H1 (cell line): Measurements from ENCODE around the gene CMKLR1. TPM values are rescaled to one million over a fixed set of nuclear protein-coding genes. Genes with fewer than 3 reads are reported as not detected.

Experiments
- BCL11A ChIP-seq, 2 experiments: IDR thresholded peaks; one replicate each; pipeline ENCODE4 v1.6.1; 2011; ENCODE audit warnings: low read depth in 2 of 2, low read length in 2 of 2, mild to moderate bottlenecking in 2 of 2
- CBX8 ChIP-seq: fragments of 300-800, 300-1000 bp; sonication (generic); IDR thresholded peaks from 2 replicates; pipeline ENCODE4 v1.7.1; 2016; ENCODE audit warnings: low read depth, low read length, borderline replicate concordance
- JUND ChIP-seq: IDR thresholded peaks from 2 replicates; pipeline ENCODE4 v1.6.1; 2011; ENCODE audit warnings: mild to moderate bottlenecking, improper control_type of control experiment, low read length
- KDM4A ChIP-seq: IDR thresholded peaks from one replicate; pipeline ENCODE4 v1.7.1; 2012; ENCODE audit warnings: low read depth, mild to moderate bottlenecking, moderate library complexity, low read length, inconsistent platforms; ENCODE audit not compliant: severe bottlenecking
- RBBP5 ChIP-seq: IDR thresholded peaks from 2 replicates; pipeline ENCODE4 v1.7.1; 2012; ENCODE audit warnings: low read depth, mild to moderate bottlenecking, inconsistent platforms, low read length, moderate library complexity, borderline replicate concordance
- RFX5 ChIP-seq: IDR thresholded peaks from 2 replicates; pipeline ENCODE4 v1.6.1; 2011; ENCODE audit warnings: low read depth, low read length, improper control_type of control experiment, borderline replicate concordance
- RNF2 ChIP-seq: fragments of 200-900, 300-1000 bp; sonication (generic); IDR thresholded peaks from 2 replicates; pipeline ENCODE4 v1.7.1; 2016; ENCODE audit warnings: borderline replicate concordance, low read depth, mild to moderate bottlenecking, antibody characterized with exemption, low read length; ENCODE audit not compliant: poor library complexity, severe bottlenecking; ENCODE audit errors: missing control alignments
- polyA plus RNA-seq, 7 experiments: library from polyadenylated mRNA; depleted of rRNA in 3 of 7; stranded (reverse) in 5 of 7; unstranded in 2 of 7; fragments of >200 nt in 5 of 7; fragments of 200-250 nt in 2 of 7; gene quantifications; 1 replicate in 5 of 7; 2 replicates in 1 of 7; 4 replicates in 1 of 7; pipeline versions ENCODE4 v1.2.1 to v1.2.3, GENCODE V29; 2011 to 2013; ENCODE audit warnings: missing spikeins in 2 of 7, mixed read lengths in 2 of 7
- total RNA-seq: library from RNA; stranded (reverse); fragmentation: NEBNext Ultra II Directional; extraction: Animal tissue kit (Norgen Biotek cat#: 25700); gene quantifications from 2 replicates; pipeline ENCODE4 v1.2.1, GENCODE V29; 2021
- TF ChIP-seq, protein P1 (sequence below): fragments of 300-600 bp; sonication (generic); IDR thresholded peaks from 2 replicates; pipeline ENCODE4 v1.7.1; 2012; ENCODE audit warnings: low read length, moderate library complexity, mild to moderate bottlenecking, inconsistent platforms; ENCODE audit not compliant: insufficient replicate concordance
- TF ChIP-seq, protein P2 (sequence below): IDR thresholded peaks from 2 replicates; pipeline ENCODE4 v1.6.1; 2012; ENCODE audit warnings: inconsistent platforms

The CMKLR1 gene
- total and polyA plus RNA-seq, 2 of the 8 experiments (the other 6 are each of a cell fraction or from before 2014, with no cell fraction given): 2.1 to 2.8 TPM

DNA sequence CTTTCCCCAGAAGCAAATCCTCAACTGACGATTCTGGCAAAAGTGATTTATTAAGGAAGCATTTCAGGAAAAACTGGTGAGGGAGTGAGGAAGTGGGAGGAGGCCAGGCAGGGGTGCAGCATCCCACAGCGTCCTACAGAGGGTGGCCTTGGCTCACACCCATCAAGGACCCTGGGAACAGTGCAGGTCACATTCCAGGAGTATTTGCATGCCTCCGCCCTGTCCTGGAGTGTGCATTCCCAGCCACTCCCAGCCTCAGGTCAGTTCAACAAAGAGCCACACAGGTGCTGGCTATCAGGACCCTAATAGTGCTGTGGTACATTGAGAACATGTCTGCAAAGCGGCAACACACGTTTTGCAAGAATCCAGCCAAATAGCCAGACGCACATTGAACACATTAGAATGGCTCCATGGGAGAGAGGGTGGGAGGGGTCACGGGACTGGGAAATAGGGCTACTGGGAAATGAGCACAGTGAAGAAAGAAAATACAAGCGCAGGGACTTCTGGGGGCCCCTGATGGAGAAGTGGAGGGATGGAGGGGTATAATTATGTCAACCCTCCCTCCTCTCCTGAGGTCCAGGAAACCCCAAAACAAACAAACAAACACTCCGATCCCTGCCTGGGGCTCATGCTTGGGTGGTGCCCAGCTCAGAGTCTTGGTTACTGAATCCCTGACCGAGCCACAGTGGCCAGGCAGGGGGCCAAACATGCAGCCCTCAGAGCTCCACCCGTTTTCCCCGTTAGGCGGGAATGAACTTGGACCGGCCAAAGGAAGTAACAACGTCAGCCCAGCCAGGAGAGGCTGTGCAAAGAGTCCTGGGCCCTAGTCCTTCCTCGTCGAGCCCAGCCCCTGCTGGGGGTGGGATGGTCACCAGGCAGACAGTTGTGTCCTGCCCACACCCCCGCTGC, 36.5 kb downstream of the CMKLR1 start (continued):
- TF ChIP-seq, protein P1, sequence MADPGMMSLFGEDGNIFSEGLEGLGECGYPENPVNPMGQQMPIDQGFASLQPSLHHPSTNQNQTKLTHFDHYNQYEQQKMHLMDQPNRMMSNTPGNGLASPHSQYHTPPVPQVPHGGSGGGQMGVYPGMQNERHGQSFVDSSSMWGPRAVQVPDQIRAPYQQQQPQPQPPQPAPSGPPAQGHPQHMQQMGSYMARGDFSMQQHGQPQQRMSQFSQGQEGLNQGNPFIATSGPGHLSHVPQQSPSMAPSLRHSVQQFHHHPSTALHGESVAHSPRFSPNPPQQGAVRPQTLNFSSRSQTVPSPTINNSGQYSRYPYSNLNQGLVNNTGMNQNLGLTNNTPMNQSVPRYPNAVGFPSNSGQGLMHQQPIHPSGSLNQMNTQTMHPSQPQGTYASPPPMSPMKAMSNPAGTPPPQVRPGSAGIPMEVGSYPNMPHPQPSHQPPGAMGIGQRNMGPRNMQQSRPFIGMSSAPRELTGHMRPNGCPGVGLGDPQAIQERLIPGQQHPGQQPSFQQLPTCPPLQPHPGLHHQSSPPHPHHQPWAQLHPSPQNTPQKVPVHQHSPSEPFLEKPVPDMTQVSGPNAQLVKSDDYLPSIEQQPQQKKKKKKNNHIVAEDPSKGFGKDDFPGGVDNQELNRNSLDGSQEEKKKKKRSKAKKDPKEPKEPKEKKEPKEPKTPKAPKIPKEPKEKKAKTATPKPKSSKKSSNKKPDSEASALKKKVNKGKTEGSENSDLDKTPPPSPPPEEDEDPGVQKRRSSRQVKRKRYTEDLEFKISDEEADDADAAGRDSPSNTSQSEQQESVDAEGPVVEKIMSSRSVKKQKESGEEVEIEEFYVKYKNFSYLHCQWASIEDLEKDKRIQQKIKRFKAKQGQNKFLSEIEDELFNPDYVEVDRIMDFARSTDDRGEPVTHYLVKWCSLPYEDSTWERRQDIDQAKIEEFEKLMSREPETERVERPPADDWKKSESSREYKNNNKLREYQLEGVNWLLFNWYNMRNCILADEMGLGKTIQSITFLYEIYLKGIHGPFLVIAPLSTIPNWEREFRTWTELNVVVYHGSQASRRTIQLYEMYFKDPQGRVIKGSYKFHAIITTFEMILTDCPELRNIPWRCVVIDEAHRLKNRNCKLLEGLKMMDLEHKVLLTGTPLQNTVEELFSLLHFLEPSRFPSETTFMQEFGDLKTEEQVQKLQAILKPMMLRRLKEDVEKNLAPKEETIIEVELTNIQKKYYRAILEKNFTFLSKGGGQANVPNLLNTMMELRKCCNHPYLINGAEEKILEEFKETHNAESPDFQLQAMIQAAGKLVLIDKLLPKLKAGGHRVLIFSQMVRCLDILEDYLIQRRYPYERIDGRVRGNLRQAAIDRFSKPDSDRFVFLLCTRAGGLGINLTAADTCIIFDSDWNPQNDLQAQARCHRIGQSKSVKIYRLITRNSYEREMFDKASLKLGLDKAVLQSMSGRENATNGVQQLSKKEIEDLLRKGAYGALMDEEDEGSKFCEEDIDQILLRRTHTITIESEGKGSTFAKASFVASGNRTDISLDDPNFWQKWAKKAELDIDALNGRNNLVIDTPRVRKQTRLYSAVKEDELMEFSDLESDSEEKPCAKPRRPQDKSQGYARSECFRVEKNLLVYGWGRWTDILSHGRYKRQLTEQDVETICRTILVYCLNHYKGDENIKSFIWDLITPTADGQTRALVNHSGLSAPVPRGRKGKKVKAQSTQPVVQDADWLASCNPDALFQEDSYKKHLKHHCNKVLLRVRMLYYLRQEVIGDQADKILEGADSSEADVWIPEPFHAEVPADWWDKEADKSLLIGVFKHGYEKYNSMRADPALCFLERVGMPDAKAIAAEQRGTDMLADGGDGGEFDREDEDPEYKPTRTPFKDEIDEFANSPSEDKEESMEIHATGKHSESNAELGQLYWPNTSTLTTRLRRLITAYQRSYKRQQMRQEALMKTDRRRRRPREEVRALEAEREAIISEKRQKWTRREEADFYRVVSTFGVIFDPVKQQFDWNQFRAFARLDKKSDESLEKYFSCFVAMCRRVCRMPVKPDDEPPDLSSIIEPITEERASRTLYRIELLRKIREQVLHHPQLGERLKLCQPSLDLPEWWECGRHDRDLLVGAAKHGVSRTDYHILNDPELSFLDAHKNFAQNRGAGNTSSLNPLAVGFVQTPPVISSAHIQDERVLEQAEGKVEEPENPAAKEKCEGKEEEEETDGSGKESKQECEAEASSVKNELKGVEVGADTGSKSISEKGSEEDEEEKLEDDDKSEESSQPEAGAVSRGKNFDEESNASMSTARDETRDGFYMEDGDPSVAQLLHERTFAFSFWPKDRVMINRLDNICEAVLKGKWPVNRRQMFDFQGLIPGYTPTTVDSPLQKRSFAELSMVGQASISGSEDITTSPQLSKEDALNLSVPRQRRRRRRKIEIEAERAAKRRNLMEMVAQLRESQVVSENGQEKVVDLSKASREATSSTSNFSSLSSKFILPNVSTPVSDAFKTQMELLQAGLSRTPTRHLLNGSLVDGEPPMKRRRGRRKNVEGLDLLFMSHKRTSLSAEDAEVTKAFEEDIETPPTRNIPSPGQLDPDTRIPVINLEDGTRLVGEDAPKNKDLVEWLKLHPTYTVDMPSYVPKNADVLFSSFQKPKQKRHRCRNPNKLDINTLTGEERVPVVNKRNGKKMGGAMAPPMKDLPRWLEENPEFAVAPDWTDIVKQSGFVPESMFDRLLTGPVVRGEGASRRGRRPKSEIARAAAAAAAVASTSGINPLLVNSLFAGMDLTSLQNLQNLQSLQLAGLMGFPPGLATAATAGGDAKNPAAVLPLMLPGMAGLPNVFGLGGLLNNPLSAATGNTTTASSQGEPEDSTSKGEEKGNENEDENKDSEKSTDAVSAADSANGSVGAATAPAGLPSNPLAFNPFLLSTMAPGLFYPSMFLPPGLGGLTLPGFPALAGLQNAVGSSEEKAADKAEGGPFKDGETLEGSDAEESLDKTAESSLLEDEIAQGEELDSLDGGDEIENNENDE: no peak
- TF ChIP-seq JUND (no peak), RFX5 (no peak), CBX8 (no peak), KDM4A (no peak), RBBP5 (no peak), RNF2 (no peak), BCL11A (IDR thresholded peaks at IDR 0.05; ENCODE audit: low read depth in 2 of 2, low read length in 2 of 2) (no peak)
- TF ChIP-seq, protein P2, sequence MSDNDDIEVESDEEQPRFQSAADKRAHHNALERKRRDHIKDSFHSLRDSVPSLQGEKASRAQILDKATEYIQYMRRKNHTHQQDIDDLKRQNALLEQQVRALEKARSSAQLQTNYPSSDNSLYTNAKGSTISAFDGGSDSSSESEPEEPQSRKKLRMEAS: no peak
